OCI-LY1 (cell line): ENCODE results near the gene DNAJC15.

Source experiments
- H2AFZ ChIP-seq: fragments of 200-600 bp; sonication (generic), shearing (Covaris generic); 2 replicates; pipeline ENCODE4 v1.6.0; 2014; ENCODE audit warnings: antibody characterized with exemption, mild to moderate bottlenecking, low read length
- H3F3A ChIP-seq: fragments of 200-600 bp; sonication (generic), shearing (Covaris generic); 2 replicates; pipeline ENCODE4 v1.6.0; 2014; ENCODE audit warnings: mild to moderate bottlenecking, antibody characterized with exemption, low read length, moderate library complexity; ENCODE audit not compliant: insufficient read depth
- H3K27ac ChIP-seq: fragments of 200-600 bp; sonication (generic); 2 replicates; pipeline ENCODE4 v1.5.1; 2014; ENCODE audit warnings: low read length, mixed run types, mild to moderate bottlenecking, low read depth; ENCODE audit not compliant: poor library complexity, severe bottlenecking
- H3K27me3 ChIP-seq: fragments of 200-600 bp; sonication (generic); 2 replicates; pipeline ENCODE4 v1.6.0; 2014; ENCODE audit warnings: antibody characterized with exemption, mild to moderate bottlenecking, low read length, moderate library complexity; ENCODE audit not compliant: insufficient read depth
- H3K36me3 ChIP-seq: fragments of 200-600 bp; sonication (generic); 2 replicates; pipeline ENCODE4 v1.6.1; 2014; ENCODE audit warnings: mild to moderate bottlenecking, antibody characterized with exemption, low read length, moderate library complexity, mixed read lengths; ENCODE audit not compliant: insufficient read depth
- H3K4me1 ChIP-seq: fragments of 200-600 bp; sonication (generic); 2 replicates; pipeline ENCODE4 v1.5.1; 2014; ENCODE audit warnings: mild to moderate bottlenecking, low read length, moderate library complexity; ENCODE audit not compliant: insufficient read depth, severe bottlenecking
- H3K4me2 ChIP-seq: fragments of 200-600 bp; sonication (generic), shearing (Covaris generic); 2 replicates; pipeline ENCODE4 v1.6.1; 2014; ENCODE audit warnings: low read length
- H3K4me3 ChIP-seq: fragments of 200-600 bp; sonication (generic); 2 replicates; pipeline ENCODE4 v1.5.1; 2014; ENCODE audit warnings: low read length, low read depth, mild to moderate bottlenecking, mixed read lengths; ENCODE audit not compliant: poor library complexity, severe bottlenecking
- H3K79me2 ChIP-seq: fragments of 200-600 bp; shearing (Covaris generic); 2 replicates; pipeline ENCODE4 v1.6.1; 2016; ENCODE audit warnings: mixed run types, low read length, mixed read lengths; ENCODE audit not compliant: insufficient read depth
- H3K9ac ChIP-seq: fragments of 200-600 bp; sonication (generic), shearing (Covaris generic); 2 replicates; pipeline ENCODE4 v1.6.1; 2014; ENCODE audit warnings: mild to moderate bottlenecking, low read length, mixed read lengths
- H3K9me2 ChIP-seq: fragments of 200-600 bp; sonication (generic), shearing (Covaris generic); 2 replicates; pipeline ENCODE4 v1.6.1; 2014; ENCODE audit warnings: low read depth, mild to moderate bottlenecking, low read length, mixed read lengths
- H3K9me3 ChIP-seq: fragments of 200-600 bp; shearing (Covaris generic); 2 replicates; pipeline ENCODE4 v1.6.1; 2014; ENCODE audit warnings: low read length, mixed read lengths
- H4K20me1 ChIP-seq: fragments of 200-600 bp; sonication (generic), shearing (Covaris generic); 2 replicates; pipeline ENCODE4 v1.6.0; 2016; ENCODE audit warnings: mild to moderate bottlenecking, low read length; ENCODE audit not compliant: insufficient read depth
- CTCF ChIP-seq: fragments of 200-600 bp; sonication (generic), shearing (Covaris generic); IDR thresholded peaks from 2 replicates; pipeline ENCODE4 v1.5.1; 2017; ENCODE audit warnings: mild to moderate bottlenecking, antibody characterized with exemption, low read length, moderate library complexity, mixed read lengths
- EZH2 ChIP-seq: fragments of 200-600 bp; sonication (generic), shearing (Covaris generic); IDR thresholded peaks from 2 replicates; pipeline ENCODE4 v1.8.0; 2017; ENCODE audit warnings: borderline replicate concordance, mixed run types, mild to moderate bottlenecking, antibody characterized with exemption, low read length, moderate library complexity, mixed read lengths

DNAJC15 gene

GRCh38 chr13:43153436-43154090 lies 130.2 kb downstream of the DNAJC15 start:
- H3K4me2 ChIP-seq, result no peak overlapping the region

DNA sequence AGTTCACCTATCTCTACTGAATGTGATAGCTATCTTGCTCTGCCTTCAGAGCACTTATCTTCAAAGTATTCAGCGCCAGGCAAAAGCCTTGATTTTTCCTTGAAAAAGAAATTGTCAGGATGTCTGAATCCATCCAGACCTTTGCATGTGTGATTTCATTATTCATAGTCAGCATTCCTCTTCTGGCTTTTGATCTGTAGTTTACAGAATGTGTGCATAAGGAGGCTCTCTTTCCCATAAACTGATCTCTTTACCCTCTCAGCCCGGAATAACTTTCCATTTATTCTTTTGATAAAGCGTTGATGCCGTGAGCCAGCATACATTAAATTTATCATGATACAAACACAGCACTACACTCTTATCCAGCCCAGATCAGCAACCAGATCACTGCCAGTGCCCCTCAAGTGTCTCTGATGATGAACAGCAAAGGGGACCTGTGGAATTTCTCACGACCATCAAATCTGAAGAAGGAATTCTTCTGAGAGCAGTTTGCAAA lies 130.8 kb downstream of the DNAJC15 start:
- no peaks in the 10 kb centered on the region for H3F3A ChIP-seq
- H2AFZ ChIP-seq, result no peak overlapping the region
- no peaks in the 10 kb centered on the region for H3K4me1 ChIP-seq
- H3K9me3 ChIP-seq, result no peaks in the 10 kb centered on the region
- no peak overlapping the region for H3K4me3 ChIP-seq
- H3K4me2 ChIP-seq, result no peak overlapping the region
- H3K27me3 ChIP-seq, result no peaks in the 10 kb centered on the region
- TF ChIP-seq EZH2 (no peak), CTCF (no peak)
- no peak overlapping the region for H3K27ac ChIP-seq
- no peaks in the 10 kb centered on the region for H3K36me3 ChIP-seq
- H4K20me1 ChIP-seq, result no peaks in the 10 kb centered on the region
- no peaks in the 10 kb centered on the region for H3K9me2 ChIP-seq
- H3K9ac ChIP-seq, result no peak overlapping the region
- H3K79me2 ChIP-seq, result no peaks in the 10 kb centered on the region

More at GRCh38 chr13:43153436-43154090, 130.2 kb downstream of the DNAJC15 start:
- TF ChIP-seq CTCF (no peak), EZH2 (no peak)
- H3K79me2 ChIP-seq, result no peaks in the 10 kb centered on the region
- H2AFZ ChIP-seq, result no peak overlapping the region
- no peak overlapping the region for H3K4me3 ChIP-seq
- H3K27ac ChIP-seq, result no peak overlapping the region
- H3K4me1 ChIP-seq, result no peaks in the 10 kb centered on the region
- H3K9me3 ChIP-seq, result no peaks in the 10 kb centered on the region
- H3K9ac ChIP-seq, result no peak overlapping the region
- H3K36me3 ChIP-seq, result no peaks in the 10 kb centered on the region
- H3F3A ChIP-seq, result no peaks in the 10 kb centered on the region
- no peaks in the 10 kb centered on the region for H3K27me3 ChIP-seq
- no peaks in the 10 kb centered on the region for H3K9me2 ChIP-seq
- H4K20me1 ChIP-seq, result no peaks in the 10 kb centered on the region

DNA sequence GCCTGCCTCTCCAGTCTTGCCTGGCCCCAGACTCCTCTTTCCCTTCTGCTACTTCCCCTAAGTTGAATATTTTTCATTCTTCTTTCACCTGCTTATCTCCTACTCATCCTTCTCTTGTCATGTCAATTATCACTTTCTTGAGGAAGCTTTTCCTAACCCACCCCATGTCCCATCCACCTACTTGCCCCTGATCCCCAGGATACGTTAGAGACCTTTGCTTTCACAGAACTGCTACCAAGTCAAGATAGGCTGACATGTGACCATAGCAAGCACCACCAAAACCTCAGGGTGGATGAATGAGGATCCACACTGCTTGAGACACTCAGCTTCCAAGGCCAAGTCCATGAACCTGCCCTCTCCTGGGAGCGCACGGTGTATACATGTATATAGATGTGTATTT lies 131.5 kb downstream of the DNAJC15 start:
- Histone ChIP-seq H3K4me1 (no peaks in the 10 kb centered on the region), H3K9me3 (no peaks in the 10 kb centered on the region), H3K9ac (no peak overlapping the region), H4K20me1 (no peaks in the 10 kb centered on the region), H2AFZ (no peak overlapping the region), H3F3A (no peaks in the 10 kb centered on the region), H3K79me2 (no peaks in the 10 kb centered on the region), H3K4me3 (no peak overlapping the region), H3K4me2 (no peak overlapping the region), H3K27ac (no peak overlapping the region), H3K27me3 (no peaks in the 10 kb centered on the region), H3K9me2 (no peaks in the 10 kb centered on the region), H3K36me3 (no peaks in the 10 kb centered on the region)
- TF ChIP-seq EZH2, result no peak

GRCh38 chr13:43156916-43157315 lies 133.5 kb downstream of the DNAJC15 start:
- Histone ChIP-seq H3K27ac (no peak overlapping the region), H2AFZ (no peak overlapping the region), H3K4me1 (no peaks in the 10 kb centered on the region), H3K9me2 (no peaks in the 10 kb centered on the region), H3K4me3 (no peak overlapping the region), H3K36me3 (no peaks in the 10 kb centered on the region), H3K4me2 (no peak overlapping the region), H3K9ac (no peak overlapping the region), H4K20me1 (no peaks in the 10 kb centered on the region), H3K27me3 (no peaks in the 10 kb centered on the region), H3F3A (no peaks in the 10 kb centered on the region), H3K79me2 (no peaks in the 10 kb centered on the region), H3K9me3 (no peaks in the 10 kb centered on the region)
- TF ChIP-seq EZH2 (no peak), CTCF (no peak)
